Neural cell (in vitro differentiated cells): Measurements from ENCODE around the gene FARP1. TPM values are rescaled to one million over a fixed set of nuclear protein-coding genes. Genes with fewer than 3 reads are reported as not detected.

Source experiments
- H2AFZ ChIP-seq: fragments of 200-600, 300-800 bp; sonication (generic), shearing (Covaris generic); 2 replicates; pipeline ENCODE4 v1.6.0; 2014; ENCODE audit warnings: low read depth, mild to moderate bottlenecking, antibody characterized with exemption, low read length, moderate library complexity
- H3F3A ChIP-seq: fragments of 200-600 bp; shearing (Covaris generic); 2 replicates; pipeline ENCODE4 v1.6.1; 2016; ENCODE audit warnings: mild to moderate bottlenecking, moderate library complexity, mixed read lengths, antibody characterized with exemption, low read length; ENCODE audit not compliant: insufficient read depth, poor library complexity, severe bottlenecking
- H3K27ac ChIP-seq: fragments of 200-600, 300-800 bp; sonication (generic), shearing (Covaris generic); 2 replicates; pipeline ENCODE4 v1.5.1; 2014; ENCODE audit warnings: mild to moderate bottlenecking, low read length, moderate library complexity
- H3K27me3 ChIP-seq: fragments of 300-800, 200-600 bp; sonication (generic), shearing (Covaris generic); 2 replicates; pipeline ENCODE4 v1.6.0; 2014; ENCODE audit warnings: mild to moderate bottlenecking, low read depth, low read length, moderate library complexity; ENCODE audit not compliant: insufficient read depth
- H3K36me3 ChIP-seq: fragments of 300-800, 200-600 bp; sonication (generic), shearing (Covaris generic); 2 replicates; pipeline ENCODE4 v1.5.1; 2014; ENCODE audit warnings: mild to moderate bottlenecking, antibody characterized with exemption, low read length, moderate library complexity; ENCODE audit not compliant: insufficient read depth
- H3K4me2 ChIP-seq: fragments of 300-800, 200-600 bp; sonication (generic), shearing (Covaris generic); 2 replicates; pipeline ENCODE4 v1.6.0; 2014; ENCODE audit warnings: mild to moderate bottlenecking, low read length
- H3K4me3 ChIP-seq: fragments of 300-800, 200-600 bp; sonication (generic), shearing (Covaris generic); 2 replicates; pipeline ENCODE4 v1.5.1; 2014; ENCODE audit warnings: mild to moderate bottlenecking, low read length, moderate library complexity
- H3K79me2 ChIP-seq: fragments of 200-600 bp; shearing (Covaris generic); replicated peaks from 2 replicates; pipeline ENCODE4 v1.6.0; 2014; ENCODE audit warnings: mild to moderate bottlenecking, low read length, moderate library complexity; ENCODE audit not compliant: insufficient read depth
- H3K9ac ChIP-seq: fragments of 300-800, 200-600 bp; sonication (generic), shearing (Covaris generic); 2 replicates; pipeline ENCODE4 v1.6.1; 2016; ENCODE audit warnings: mild to moderate bottlenecking, low read length, mixed read lengths
- H3K9me2 ChIP-seq: fragments of 200-600 bp; shearing (Covaris generic); 2 replicates; pipeline ENCODE4 v1.6.1; 2016; ENCODE audit warnings: mild to moderate bottlenecking, low read length, mixed read lengths; ENCODE audit not compliant: insufficient read depth
- H3K9me3 ChIP-seq: fragments of 200-600, 300-800 bp; sonication (generic), shearing (Covaris generic); 2 replicates; pipeline ENCODE4 v1.6.1; 2016; ENCODE audit warnings: mild to moderate bottlenecking, mixed run types, low read length, moderate library complexity, mixed read lengths
- H4K20me1 ChIP-seq: fragments of 200-600 bp; shearing (Covaris generic); 2 replicates; pipeline ENCODE4 v1.6.1; 2016; ENCODE audit warnings: mild to moderate bottlenecking, mixed run types; ENCODE audit not compliant: insufficient read depth
- EP300 ChIP-seq: fragments of 450-650 bp; conservative IDR thresholded peaks from 2 replicates; pipeline ENCODE4 v1.6.1; 2014; ENCODE audit warnings: antibody characterized with exemption, mild to moderate bottlenecking, moderate library complexity; ENCODE audit not compliant: poor library complexity, severe bottlenecking
- EZH2 ChIP-seq: fragments of 200-600, 300-800 bp; shearing (Covaris generic), sonication (generic); IDR thresholded peaks from 2 replicates; pipeline ENCODE4 v1.6.1; 2014; ENCODE audit warnings: antibody characterized with exemption, low read length, borderline replicate concordance, mild to moderate bottlenecking; ENCODE audit not compliant: insufficient read depth, poor library complexity, severe bottlenecking
- MXI1 ChIP-seq: fragments of 450-650 bp; conservative IDR thresholded peaks from 2 replicates; pipeline ENCODE4 v1.6.1; 2014; ENCODE audit warnings: antibody characterized with exemption, mild to moderate bottlenecking; ENCODE audit not compliant: poor library complexity, severe bottlenecking
- POLR2AphosphoS5 ChIP-seq: IDR thresholded peaks from 2 replicates; pipeline ENCODE4 v1.6.1; 2012
- RAD21 ChIP-seq: fragments of 450-650 bp; conservative IDR thresholded peaks from 2 replicates; pipeline ENCODE4 v1.6.1; 2014; ENCODE audit warnings: antibody characterized with exemption, mild to moderate bottlenecking, moderate library complexity
- REST ChIP-seq: IDR thresholded peaks from 2 replicates; pipeline ENCODE4 v1.6.1; 2012; ENCODE audit warnings: borderline replicate concordance
- SMC3 ChIP-seq: fragments of 450-650 bp; conservative IDR thresholded peaks from 2 replicates; pipeline ENCODE4 v1.6.1; 2014; ENCODE audit warnings: antibody characterized with exemption, mild to moderate bottlenecking, moderate library complexity; ENCODE audit not compliant: poor library complexity
- TAF1 ChIP-seq: IDR thresholded peaks from 2 replicates; pipeline ENCODE4 v1.6.1; 2012; ENCODE audit warnings: low read depth
- polyA plus RNA-seq: library from polyadenylated mRNA; depleted of rRNA; stranded (reverse); fragments of >200 nt; gene quantifications from 2 replicates; pipeline ENCODE4 v1.2.3, GENCODE V29; 2014
- TF ChIP-seq, protein P1 (sequence below): fragments of 450-650 bp; IDR thresholded peaks from 2 replicates; pipeline ENCODE4 v1.5.1; 2014; ENCODE audit warnings: antibody characterized with exemption, mild to moderate bottlenecking, moderate library complexity; ENCODE audit not compliant: poor library complexity, severe bottlenecking

FARP1 gene
- polyA plus RNA-seq, 1 donor from 2014 or later, result 19.7 TPM

DNA sequence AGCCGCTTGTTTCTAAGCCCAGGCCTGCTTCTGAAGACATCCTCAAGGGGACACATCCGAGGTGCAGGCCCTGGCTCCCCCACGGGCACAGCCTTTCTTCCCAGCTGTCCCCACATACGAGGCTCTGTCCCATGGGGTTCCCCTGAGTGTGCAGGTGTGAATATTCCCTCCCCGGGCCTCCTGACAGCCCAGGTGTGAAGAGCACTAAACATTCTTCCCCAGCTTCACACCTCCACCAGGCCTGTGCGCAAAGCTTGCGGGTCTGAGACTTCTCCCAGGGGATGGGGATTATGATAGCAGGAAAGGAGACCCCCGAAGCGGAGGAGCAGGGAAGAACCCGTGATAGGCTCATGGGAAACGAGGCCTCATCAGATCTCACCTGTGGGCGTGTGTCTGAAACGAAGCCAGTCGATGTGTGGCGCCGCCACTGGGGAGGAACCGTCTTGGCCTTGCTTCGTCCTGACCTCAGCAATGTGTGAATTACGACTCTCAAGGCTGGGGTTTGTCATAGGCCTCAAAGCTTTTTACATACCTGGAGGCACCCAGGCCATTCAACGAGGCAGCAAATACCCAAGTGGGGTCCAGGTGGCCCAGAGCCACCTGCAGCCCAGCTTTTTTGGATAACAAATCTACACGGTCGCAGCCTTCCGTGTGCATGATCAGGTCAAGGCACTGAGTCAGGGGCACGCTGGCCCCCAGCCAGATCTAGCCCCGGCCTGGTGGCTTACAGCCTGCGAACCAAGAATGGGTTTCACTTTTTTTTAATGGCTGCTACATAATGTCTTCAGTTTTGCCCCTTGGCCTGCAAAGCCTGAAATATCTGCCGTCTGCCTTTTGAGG is 299.7 kb downstream of the FARP1 start:
- H3K4me2 ChIP-seq, result no peak overlapping the region
- H4K20me1 ChIP-seq, result no peaks in the 10 kb centered on the region
- H3K27me3 ChIP-seq, result no peaks in the 10 kb centered on the region
- H2AFZ ChIP-seq, result no peak overlapping the region
- peaks cover 6% of the 10 kb centered on the region for H3K36me3 ChIP-seq
- no peaks in the 10 kb centered on the region for H3K79me2 ChIP-seq
- no peak overlapping the region for H3K27ac ChIP-seq
- H3K9me3 ChIP-seq, result no peaks in the 10 kb centered on the region
- H3F3A ChIP-seq, result no peaks in the 10 kb centered on the region
- H3K9ac ChIP-seq, result no peak overlapping the region
- no peaks in the 10 kb centered on the region for H3K9me2 ChIP-seq
- H3K4me3 ChIP-seq, result no peak overlapping the region
- TF ChIP-seq POLR2AphosphoS5 (no peak), EP300 (no peak), SMC3 (no peak), MXI1 (no peak), EZH2 (no peak), REST (no peak), TAF1 (no peak), RAD21 (no peak)
- TF ChIP-seq, protein P1, sequence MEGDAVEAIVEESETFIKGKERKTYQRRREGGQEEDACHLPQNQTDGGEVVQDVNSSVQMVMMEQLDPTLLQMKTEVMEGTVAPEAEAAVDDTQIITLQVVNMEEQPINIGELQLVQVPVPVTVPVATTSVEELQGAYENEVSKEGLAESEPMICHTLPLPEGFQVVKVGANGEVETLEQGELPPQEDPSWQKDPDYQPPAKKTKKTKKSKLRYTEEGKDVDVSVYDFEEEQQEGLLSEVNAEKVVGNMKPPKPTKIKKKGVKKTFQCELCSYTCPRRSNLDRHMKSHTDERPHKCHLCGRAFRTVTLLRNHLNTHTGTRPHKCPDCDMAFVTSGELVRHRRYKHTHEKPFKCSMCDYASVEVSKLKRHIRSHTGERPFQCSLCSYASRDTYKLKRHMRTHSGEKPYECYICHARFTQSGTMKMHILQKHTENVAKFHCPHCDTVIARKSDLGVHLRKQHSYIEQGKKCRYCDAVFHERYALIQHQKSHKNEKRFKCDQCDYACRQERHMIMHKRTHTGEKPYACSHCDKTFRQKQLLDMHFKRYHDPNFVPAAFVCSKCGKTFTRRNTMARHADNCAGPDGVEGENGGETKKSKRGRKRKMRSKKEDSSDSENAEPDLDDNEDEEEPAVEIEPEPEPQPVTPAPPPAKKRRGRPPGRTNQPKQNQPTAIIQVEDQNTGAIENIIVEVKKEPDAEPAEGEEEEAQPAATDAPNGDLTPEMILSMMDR, result no peak

- no peak overlapping the region for H3K9ac ChIP-seq
These were observed 300.4 kb downstream of the FARP1 start for GRCh38 chr13:98443329-98443728.

More at GRCh38 chr13:98443329-98443728, 300.4 kb downstream of the FARP1 start:
- TF ChIP-seq SMC3 (no peak), TAF1 (no peak), EP300 (no peak), EZH2 (no peak), REST (no peak), MXI1 (no peak), RAD21 (no peak), POLR2AphosphoS5 (no peak)
- TF ChIP-seq, protein P1, result no peak
- Histone ChIP-seq H3K4me3 (no peak overlapping the region), H3K27me3 (no peaks in the 10 kb centered on the region), H3K79me2 (no peaks in the 10 kb centered on the region), H3K9me3 (no peaks in the 10 kb centered on the region), H3K27ac (no peak overlapping the region), H2AFZ (no peak overlapping the region), H3K9me2 (no peaks in the 10 kb centered on the region), H4K20me1 (no peaks in the 10 kb centered on the region), H3F3A (no peaks in the 10 kb centered on the region), H3K4me2 (no peak overlapping the region), H3K36me3 (peaks cover 6% of the 10 kb centered on the region)
